HEK293T (cell line): Measurements from ENCODE around the gene MYH6.

ENCODE experiments used
- CTCF ChIA-PET: fragments of 350-600 bp; formaldehyde crosslinking; extraction: SDS; loops from one replicate; lab custom pipeline; 2021; ENCODE audit warnings: antibody characterized with exemption, inconsistent platforms; lab: Yijun Ruan, JAX
- POLR2A ChIA-PET: fragments of 350-600 bp; formaldehyde crosslinking; extraction: SDS; loops from one replicate; lab custom pipeline; 2020; ENCODE audit warnings: antibody characterized with exemption, inconsistent platforms; lab: Yijun Ruan, JAX
- DNase-seq: peaks from one replicate; pipeline ENCODE4 v3.0.0; 2012; ENCODE audit warnings: mixed read lengths; ENCODE audit errors: extremely low spot score
- ARNT ChIP-seq: fragments of 450-650 bp; IDR thresholded peaks from 2 replicates; pipeline ENCODE4 v1.6.1; 2017; ENCODE audit warnings: mild to moderate bottlenecking
- BHLHE40 ChIP-seq: fragments of 450-650 bp; IDR thresholded peaks from 2 replicates; pipeline ENCODE4 v1.6.1; 2016; ENCODE audit warnings: mild to moderate bottlenecking, moderate library complexity, borderline replicate concordance
- CTBP1 ChIP-seq: fragments of 450-650 bp; IDR thresholded peaks from 2 replicates; pipeline ENCODE4 v1.6.1; 2016; ENCODE audit warnings: borderline replicate concordance
- ELF4 ChIP-seq: fragments of 450-650 bp; IDR thresholded peaks from 2 replicates; pipeline ENCODE4 v1.6.1; 2017; ENCODE audit warnings: antibody characterized with exemption
- FOXA1 ChIP-seq: fragments of 450-650 bp; IDR thresholded peaks from 2 replicates; pipeline ENCODE4 v1.6.1; 2016; ENCODE audit warnings: mild to moderate bottlenecking
- FOXK2 ChIP-seq: fragments of 450-650 bp; IDR thresholded peaks from 2 replicates; pipeline ENCODE4 v1.6.1; 2016; ENCODE audit warnings: mild to moderate bottlenecking
- FOXM1 ChIP-seq: fragments of 450-650 bp; IDR thresholded peaks from 2 replicates; pipeline ENCODE4 v1.6.1; 2017; ENCODE audit warnings: mild to moderate bottlenecking, borderline replicate concordance
- HDGF ChIP-seq: fragments of 450-650 bp; IDR thresholded peaks from 2 replicates; pipeline ENCODE4 v1.6.1; 2017; ENCODE audit warnings: antibody characterized with exemption, borderline replicate concordance
- L3MBTL2 ChIP-seq: fragments of 450-650 bp; conservative IDR thresholded peaks from 2 replicates; pipeline ENCODE4 v1.6.1; 2016; ENCODE audit warnings: mild to moderate bottlenecking
- LEF1 ChIP-seq: fragments of 450-650 bp; IDR thresholded peaks from 2 replicates; pipeline ENCODE4 v1.6.1; 2017; ENCODE audit warnings: mild to moderate bottlenecking, borderline replicate concordance
- NFRKB ChIP-seq: fragments of 450-650 bp; IDR thresholded peaks from 2 replicates; pipeline ENCODE4 v1.6.1; 2016; ENCODE audit warnings: mild to moderate bottlenecking, moderate library complexity
- PKNOX1 ChIP-seq: fragments of 450-650 bp; IDR thresholded peaks from 2 replicates; pipeline ENCODE4 v1.6.1; 2016
- SP1 ChIP-seq: fragments of 450-650 bp; IDR thresholded peaks from 2 replicates; pipeline ENCODE4 v1.6.1; 2017
- SUZ12 ChIP-seq: fragments of 450-650 bp; IDR thresholded peaks from 2 replicates; pipeline ENCODE4 v1.6.1; 2016; ENCODE audit warnings: mild to moderate bottlenecking
- TARDBP ChIP-seq: fragments of 450-650 bp; IDR thresholded peaks from 2 replicates; pipeline ENCODE4 v1.6.1; 2016
- ZNF384 ChIP-seq: fragments of 450-650 bp; IDR thresholded peaks from 2 replicates; pipeline ENCODE4 v1.6.1; 2016

The MYH6 gene

GRCh38 chr14:23365036-23365731 lies 42.9 kb downstream of the MYH6 start, which contains the start of gene EFS:
Gene EFS (minus strand): TSS chr14:23365172. CDS start chr14:23365025, 147 bp downstream.
- POLR2A ChIA-PET: no interaction called here
- TF ChIP-seq HDGF: no peak
- TF ChIP-seq ELF4: no peak
- no peak for TF ChIP-seq NFRKB
- TF ChIP-seq ZNF384: no peak
- no peak for TF ChIP-seq FOXM1
- no peak for TF ChIP-seq ARNT
- no peak for TF ChIP-seq LEF1
- TF ChIP-seq TARDBP: no peak
- TF ChIP-seq L3MBTL2: no peak
- TF ChIP-seq BHLHE40: no peak
- no peak for TF ChIP-seq SUZ12
- no peak for TF ChIP-seq CTBP1
- no peak for TF ChIP-seq FOXK2
- TF ChIP-seq FOXA1: no peak
- no peak for TF ChIP-seq SP1
- no peak for DNase-seq
- CTCF ChIA-PET: no interaction called here

DNA sequence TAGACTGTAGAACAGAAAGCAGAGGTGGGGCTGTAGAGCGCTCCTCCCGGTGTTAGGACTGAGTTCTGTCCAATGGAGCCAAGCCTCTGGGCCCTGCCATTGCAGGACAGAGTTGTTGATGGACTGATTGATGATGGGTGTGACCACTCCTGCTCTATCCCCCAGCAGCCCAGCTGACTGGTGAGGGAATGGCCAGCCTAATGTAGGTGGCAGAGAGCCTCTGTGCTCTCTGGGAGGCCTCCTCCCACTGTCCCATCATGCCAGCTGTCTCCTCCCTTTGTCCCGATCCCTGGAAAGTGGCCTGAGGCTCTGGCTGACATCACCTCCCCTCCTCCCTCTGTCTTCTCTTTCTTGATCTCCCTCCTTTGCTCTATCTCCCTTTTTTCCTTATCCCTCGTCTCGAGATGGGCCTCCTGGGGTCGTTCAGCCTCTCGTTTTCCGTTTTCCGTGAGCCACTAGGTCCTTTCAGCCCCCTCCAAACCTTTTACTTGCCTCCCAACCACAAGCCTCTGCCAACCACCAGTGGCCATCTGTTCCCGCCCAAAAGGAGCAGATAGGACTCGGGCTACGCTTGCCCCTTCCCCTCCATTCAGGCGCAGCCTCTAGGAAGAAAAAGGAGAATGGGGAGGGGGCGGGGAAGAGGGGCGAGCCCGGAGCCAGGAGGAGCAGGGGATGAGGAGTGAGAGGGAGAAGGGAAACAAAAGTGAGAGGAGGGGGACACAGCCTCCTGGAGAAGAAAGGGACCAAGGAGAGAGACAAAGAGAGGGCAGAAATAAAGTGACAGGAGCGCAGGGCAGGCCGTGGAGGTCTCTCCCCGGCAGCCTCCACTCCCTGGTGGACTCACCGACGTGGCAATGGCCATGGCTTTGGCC lies 43.7 kb downstream of the MYH6 start:
- no peak for DNase-seq
- ChIA-PET POLR2A (interaction anchor here (0.8 kb wide), 1 partner anchor 12 kb away, joined by 3 read pairs; the partner anchor contains the start of gene SLC22A17), CTCF (interaction anchor here (0.9 to 1.0 kb wide), 2 partner anchors 11 to 37 kb away, joined by 3 read pairs; partner anchors contain the start of gene SLC22A17)
- no peak for TF ChIP-seq NFRKB
- TF ChIP-seq SUZ12: no peak
- TF ChIP-seq LEF1: no peak
- no peak for TF ChIP-seq BHLHE40
- TF ChIP-seq ZNF384: no peak
- no peak for TF ChIP-seq HDGF
- TF ChIP-seq PKNOX1: no peak
- no peak for TF ChIP-seq FOXA1
- no peak for TF ChIP-seq L3MBTL2
- TF ChIP-seq TARDBP: no peak

DNA sequence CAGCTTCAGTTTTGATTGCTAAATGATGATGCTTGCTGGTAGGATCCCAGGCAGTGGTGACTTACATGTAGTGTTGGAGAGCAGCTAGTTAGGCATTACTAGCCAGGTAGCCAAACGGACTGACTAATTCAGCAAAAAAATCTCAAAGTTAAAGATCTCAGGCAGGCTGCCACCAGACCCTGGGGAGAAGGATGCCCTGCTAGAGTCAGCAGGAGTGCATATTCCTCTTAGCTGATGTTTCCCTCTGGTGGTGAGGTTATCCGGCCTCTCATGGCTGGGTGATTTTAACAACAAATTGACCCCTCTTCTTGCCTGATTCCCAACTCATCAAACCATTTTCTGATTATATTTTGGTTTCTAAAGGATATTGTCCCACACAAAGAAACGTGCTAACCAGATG lies 45.9 kb downstream of the MYH6 start:
- CTCF ChIA-PET: interaction anchor here (0.5 to 2.7 kb wide), 4 partner anchors 8 to 103 kb away, joined by 4 to 13 read pairs (median 5); no protein-coding TSS in a partner anchor
- DNase-seq: no peak
- no peak for TF ChIP-seq PKNOX1
- no peak for TF ChIP-seq ARNT
- no peak for TF ChIP-seq L3MBTL2
- TF ChIP-seq FOXA1: no peak
- TF ChIP-seq BHLHE40: no peak
- POLR2A ChIA-PET: interaction anchor here (0.8 kb wide), 1 partner anchor 41 kb away, joined by 3 read pairs; the partner anchor contains the start of gene PABPN1

- TF ChIP-seq ARNT (no peak), CTBP1 (no peak), PKNOX1 (no peak), L3MBTL2 (no peak)
- POLR2A ChIA-PET: interaction anchor here (0.8 kb wide), 1 partner anchor 41 kb away, joined by 3 read pairs; the partner anchor contains the start of gene PABPN1
- CTCF ChIA-PET: interaction anchor here (0.5 to 2.7 kb wide), 4 partner anchors 8 to 103 kb away, joined by 4 to 13 read pairs (median 5); no protein-coding TSS in a partner anchor
- no peak for DNase-seq
Observed at GRCh38 chr14:23361763-23362162, 46.3 kb downstream of the MYH6 start.

DNA sequence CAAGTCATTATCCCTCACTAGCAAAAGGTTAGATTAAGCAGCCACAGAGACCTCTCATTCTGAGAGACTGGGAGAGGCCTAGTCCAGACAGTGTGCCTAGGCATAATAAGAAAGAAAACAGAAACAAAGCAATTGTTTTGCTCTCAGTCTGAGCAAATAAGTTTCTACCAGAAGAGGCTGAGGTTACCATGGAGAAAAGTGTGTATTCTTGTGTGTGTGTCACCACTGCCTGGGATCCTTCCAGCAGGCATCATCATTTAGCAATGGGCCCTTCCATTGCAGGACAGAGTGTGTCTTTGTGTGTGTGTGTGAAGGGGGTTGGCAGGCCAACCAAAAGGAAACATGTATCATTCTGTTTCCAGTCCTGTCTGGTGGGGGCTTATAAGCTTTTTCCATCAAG lies 46.8 kb downstream of the MYH6 start:
- no peak for TF ChIP-seq NFRKB
- TF ChIP-seq L3MBTL2: no peak
- TF ChIP-seq LEF1: no peak
- TF ChIP-seq PKNOX1: no peak
- no peak for TF ChIP-seq ARNT
- no peak for TF ChIP-seq HDGF
- TF ChIP-seq CTBP1: no peak
- no peak for TF ChIP-seq FOXM1
- no peak for TF ChIP-seq TARDBP
- no peak for TF ChIP-seq SP1
- TF ChIP-seq ZNF384: no peak
- no peak for TF ChIP-seq FOXA1
- no peak for TF ChIP-seq BHLHE40
- TF ChIP-seq ELF4: no peak
- no peak for TF ChIP-seq FOXK2
- no peak for TF ChIP-seq SUZ12
- POLR2A ChIA-PET: interaction anchor here (1.1 to 1.9 kb wide), 2 partner anchors 16 to 75 kb away, joined by 3 to 4 read pairs; no protein-coding TSS in a partner anchor
- DNase-seq: no peak
- CTCF ChIA-PET: interaction anchor here (0.5 to 2.7 kb wide), 6 partner anchors 9 to 102 kb away, joined by 3 to 13 read pairs (median 4); partner anchors contain the start of gene SLC22A17
